ENCODE results near the gene KLHL2.

DNA sequence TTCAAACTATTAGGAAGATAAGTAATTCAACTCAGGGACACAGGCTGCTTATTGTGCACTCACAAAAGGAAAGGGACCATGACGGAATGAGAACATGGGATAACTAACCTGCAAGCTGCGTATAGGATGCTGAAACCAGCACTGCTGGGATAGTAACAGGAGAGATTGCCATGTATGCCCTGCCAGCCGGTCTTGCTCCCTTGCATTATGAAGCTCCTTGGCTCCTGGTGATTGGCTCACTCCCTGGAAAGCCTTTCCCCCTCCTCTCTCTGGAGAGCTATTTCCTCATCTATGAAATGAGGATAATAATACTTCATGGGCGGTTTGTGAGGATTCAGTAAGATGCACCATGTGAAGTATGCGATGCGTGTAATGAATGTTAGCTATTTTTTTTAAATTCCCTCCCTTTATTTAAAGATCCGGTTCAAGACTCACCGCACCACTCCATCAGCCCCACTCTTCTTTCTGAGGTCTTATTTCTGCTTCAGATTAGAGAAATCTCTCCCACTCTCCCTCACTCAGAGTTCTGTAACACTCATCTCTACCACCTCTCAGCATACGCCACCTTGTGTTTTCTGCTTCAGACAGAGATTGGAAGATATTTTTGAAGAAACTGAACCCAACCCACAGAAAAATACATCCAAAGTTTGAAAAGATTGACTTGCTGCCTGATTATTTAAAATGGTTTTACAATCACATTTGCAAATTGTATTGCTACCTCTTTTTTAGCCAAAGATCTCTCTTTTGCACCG is 138.5 kb downstream of the KLHL2 start:
- no peak for TF ChIP-seq POLR2AphosphoS5 (IDR thresholded peaks at IDR 0.05; ENCODE audit: low read depth)
- no peak for TF ChIP-seq CTCF (IDR thresholded peaks at IDR 0.05; ENCODE audit: insufficient read depth, low read length)
- TF ChIP-seq SPI1 (IDR thresholded peaks at IDR 0.05; ENCODE audit: borderline replicate concordance, low read depth), result no peak

Measured in HL-60 (cell line).